Tibial nerve (tissue), 3 donors: ENCODE measurements around the gene CDYL.

Experiments used
- POLR2A ChIP-seq, 2 donors: fragments of 450-650 bp; IDR thresholded peaks; one replicate each; pipeline ENCODE4 v1.6.1; 2017; ENCODE audit warnings: antibody characterized with exemption in 2 of 2, mild to moderate bottlenecking in 2 of 2, moderate library complexity in 2 of 2
- TF ChIP-seq, protein P1 (sequence below), 5 experiments: fragments of 200-600 bp in 3 of 5; fragments of 450-650 bp in 2 of 5; sonication (generic) in 3 of 5; IDR thresholded peaks; one replicate each; pipeline ENCODE4 v1.5.1; 2016 to 2019; ENCODE audit warnings: antibody characterized with exemption in 5 of 5, mild to moderate bottlenecking in 3 of 5, moderate library complexity in 2 of 5

DNA sequence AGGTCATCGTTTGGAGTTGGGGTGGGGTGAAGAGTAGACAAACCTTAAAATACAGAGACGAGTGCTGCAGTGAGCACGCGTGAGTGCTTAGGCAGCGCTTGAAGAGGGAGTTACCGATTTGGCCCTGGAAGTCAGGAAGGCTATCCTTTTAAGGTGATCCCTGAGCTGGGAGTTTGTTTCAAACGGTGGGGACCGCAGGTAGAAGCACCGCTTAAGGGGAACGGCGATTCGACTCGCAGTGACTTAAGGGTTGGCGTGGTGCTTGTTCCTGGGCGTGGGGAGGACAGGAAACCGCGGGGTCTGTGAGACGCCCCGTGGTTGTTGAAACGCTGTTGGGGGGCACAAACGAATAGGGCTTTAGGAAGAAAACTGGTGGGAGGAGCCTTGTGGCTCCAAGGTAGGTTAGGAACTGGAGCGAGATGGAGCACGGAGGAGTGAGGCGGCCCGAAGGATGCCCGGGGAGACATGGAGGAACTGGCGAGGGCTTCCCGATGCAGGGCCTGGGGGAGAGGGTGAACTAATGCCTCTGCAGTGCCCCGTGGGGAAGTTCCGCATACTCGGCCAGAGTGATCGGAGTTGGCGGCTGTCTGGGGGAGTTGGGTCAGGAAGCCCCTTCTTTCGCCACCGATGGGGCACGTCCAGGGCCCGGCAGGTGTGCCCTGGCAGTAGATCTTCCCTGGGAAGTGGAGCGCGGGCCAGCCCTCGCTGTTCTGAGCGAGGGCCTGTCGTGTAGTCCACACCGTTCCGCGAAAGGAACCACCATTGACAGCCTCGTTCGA lies 1.3 kb upstream of the CDYL start:
- no peak for TF ChIP-seq POLR2A (IDR thresholded peaks at IDR 0.05)
- TF ChIP-seq, protein P1, sequence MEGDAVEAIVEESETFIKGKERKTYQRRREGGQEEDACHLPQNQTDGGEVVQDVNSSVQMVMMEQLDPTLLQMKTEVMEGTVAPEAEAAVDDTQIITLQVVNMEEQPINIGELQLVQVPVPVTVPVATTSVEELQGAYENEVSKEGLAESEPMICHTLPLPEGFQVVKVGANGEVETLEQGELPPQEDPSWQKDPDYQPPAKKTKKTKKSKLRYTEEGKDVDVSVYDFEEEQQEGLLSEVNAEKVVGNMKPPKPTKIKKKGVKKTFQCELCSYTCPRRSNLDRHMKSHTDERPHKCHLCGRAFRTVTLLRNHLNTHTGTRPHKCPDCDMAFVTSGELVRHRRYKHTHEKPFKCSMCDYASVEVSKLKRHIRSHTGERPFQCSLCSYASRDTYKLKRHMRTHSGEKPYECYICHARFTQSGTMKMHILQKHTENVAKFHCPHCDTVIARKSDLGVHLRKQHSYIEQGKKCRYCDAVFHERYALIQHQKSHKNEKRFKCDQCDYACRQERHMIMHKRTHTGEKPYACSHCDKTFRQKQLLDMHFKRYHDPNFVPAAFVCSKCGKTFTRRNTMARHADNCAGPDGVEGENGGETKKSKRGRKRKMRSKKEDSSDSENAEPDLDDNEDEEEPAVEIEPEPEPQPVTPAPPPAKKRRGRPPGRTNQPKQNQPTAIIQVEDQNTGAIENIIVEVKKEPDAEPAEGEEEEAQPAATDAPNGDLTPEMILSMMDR (IDR thresholded peaks at IDR 0.05), result no peak
